Parathyroid adenoma (tissue), 2 donors: ENCODE measurements around the gene LY6G6D.

ENCODE experiments used
- H2AFZ ChIP-seq: fragments of 300-600 bp; sonication (generic); one replicate; pipeline ENCODE4 v1.7.0; 2017; ENCODE audit warnings: antibody characterized with exemption, mild to moderate bottlenecking
- H3K27ac ChIP-seq: fragments of 300-600 bp; sonication (generic); one replicate; pipeline ENCODE4 v1.7.0; 2017
- H3K27me3 ChIP-seq: fragments of 300-600 bp; sonication (generic); one replicate; pipeline ENCODE4 v1.7.0; 2017; ENCODE audit warnings: low read length; ENCODE audit not compliant: control insufficient read depth, insufficient read depth
- H3K36me3 ChIP-seq: fragments of 300-600 bp; sonication (generic); one replicate; pipeline ENCODE4 v1.7.0; 2017; ENCODE audit warnings: low read length; ENCODE audit not compliant: control insufficient read depth, insufficient read depth
- H3K4me1 ChIP-seq: fragments of 300-600 bp; sonication (generic); one replicate; pipeline ENCODE4 v1.7.0; 2017; ENCODE audit warnings: control low read depth
- H3K4me2 ChIP-seq: fragments of 300-600 bp; sonication (generic); one replicate; pipeline ENCODE4 v1.7.0; 2017; ENCODE audit warnings: low read length
- H3K4me3 ChIP-seq: fragments of 300-600 bp; sonication (generic); one replicate; pipeline ENCODE4 v1.7.0; 2017; ENCODE audit warnings: low read depth, low read length
- H3K79me2 ChIP-seq: fragments of 300-600 bp; sonication (generic); one replicate; pipeline ENCODE4 v1.7.0; 2017; ENCODE audit warnings: control low read depth
- H3K9ac ChIP-seq: fragments of 300-600 bp; sonication (generic); one replicate; pipeline ENCODE4 v1.7.0; 2017; ENCODE audit warnings: mild to moderate bottlenecking
- H3K9me3 ChIP-seq: fragments of 300-600 bp; sonication (generic); one replicate; pipeline ENCODE4 v1.7.0; 2017; ENCODE audit warnings: low read length; ENCODE audit not compliant: control insufficient read depth
- TF ChIP-seq, protein P1 (sequence below): fragments of 300-600 bp; sonication (generic); IDR thresholded peaks from one replicate; pipeline ENCODE4 v1.7.0; 2017; ENCODE audit warnings: antibody characterized with exemption, mild to moderate bottlenecking
- donor health status: primary hyperparathyroidism.

The LY6G6D gene

DNA sequence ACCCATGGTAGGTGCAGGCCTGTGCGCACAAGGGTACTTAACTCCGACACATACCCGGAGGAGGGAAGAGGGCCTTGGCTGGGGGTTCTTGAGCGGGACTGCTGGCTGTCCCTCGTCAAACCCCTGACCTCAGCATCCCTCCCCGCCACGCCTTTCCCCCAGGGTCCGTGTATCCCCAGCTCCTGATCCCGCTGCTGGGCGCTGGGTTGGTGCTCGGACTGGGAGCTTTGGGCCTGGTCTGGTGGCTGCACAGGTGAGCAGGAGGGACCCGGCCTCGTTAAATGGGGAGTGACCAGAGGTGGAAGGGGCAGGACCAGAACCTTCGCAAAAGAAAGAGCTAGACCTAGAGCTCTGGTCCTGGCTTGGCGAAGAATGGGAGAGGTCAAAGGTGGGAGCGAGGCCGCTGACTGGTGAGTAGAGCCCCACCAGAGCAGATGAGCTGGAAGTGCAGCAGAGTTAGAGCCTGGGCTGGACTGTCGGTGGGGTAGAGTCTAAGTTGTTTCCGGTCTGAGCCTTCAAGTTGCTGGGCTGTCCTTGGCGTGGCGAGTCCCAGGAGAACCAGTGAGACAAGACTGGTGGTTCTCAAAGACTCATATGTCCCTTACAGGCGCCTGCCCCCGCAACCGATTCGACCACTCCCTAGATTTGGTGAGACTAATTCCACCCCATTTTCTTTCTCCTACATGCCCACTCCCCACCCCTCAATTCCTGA is 9.0 kb downstream of the LY6G6D start:
- H3K4me2 ChIP-seq, result no peak overlapping the region
- no peak overlapping the region for H3K9ac ChIP-seq
- no peak overlapping the region for H3K27ac ChIP-seq
- no peaks in the 10 kb centered on the region for H3K27me3 ChIP-seq
- no peaks in the 10 kb centered on the region for H3K79me2 ChIP-seq
- no peaks in the 10 kb centered on the region for H3K4me1 ChIP-seq
- no peaks in the 10 kb centered on the region for H3K36me3 ChIP-seq
- no peaks in the 10 kb centered on the region for H3K9me3 ChIP-seq
- TF ChIP-seq, protein P1, sequence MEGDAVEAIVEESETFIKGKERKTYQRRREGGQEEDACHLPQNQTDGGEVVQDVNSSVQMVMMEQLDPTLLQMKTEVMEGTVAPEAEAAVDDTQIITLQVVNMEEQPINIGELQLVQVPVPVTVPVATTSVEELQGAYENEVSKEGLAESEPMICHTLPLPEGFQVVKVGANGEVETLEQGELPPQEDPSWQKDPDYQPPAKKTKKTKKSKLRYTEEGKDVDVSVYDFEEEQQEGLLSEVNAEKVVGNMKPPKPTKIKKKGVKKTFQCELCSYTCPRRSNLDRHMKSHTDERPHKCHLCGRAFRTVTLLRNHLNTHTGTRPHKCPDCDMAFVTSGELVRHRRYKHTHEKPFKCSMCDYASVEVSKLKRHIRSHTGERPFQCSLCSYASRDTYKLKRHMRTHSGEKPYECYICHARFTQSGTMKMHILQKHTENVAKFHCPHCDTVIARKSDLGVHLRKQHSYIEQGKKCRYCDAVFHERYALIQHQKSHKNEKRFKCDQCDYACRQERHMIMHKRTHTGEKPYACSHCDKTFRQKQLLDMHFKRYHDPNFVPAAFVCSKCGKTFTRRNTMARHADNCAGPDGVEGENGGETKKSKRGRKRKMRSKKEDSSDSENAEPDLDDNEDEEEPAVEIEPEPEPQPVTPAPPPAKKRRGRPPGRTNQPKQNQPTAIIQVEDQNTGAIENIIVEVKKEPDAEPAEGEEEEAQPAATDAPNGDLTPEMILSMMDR, result no peak
- H2AFZ ChIP-seq, result no peak overlapping the region
- no peak overlapping the region for H3K4me3 ChIP-seq

DNA sequence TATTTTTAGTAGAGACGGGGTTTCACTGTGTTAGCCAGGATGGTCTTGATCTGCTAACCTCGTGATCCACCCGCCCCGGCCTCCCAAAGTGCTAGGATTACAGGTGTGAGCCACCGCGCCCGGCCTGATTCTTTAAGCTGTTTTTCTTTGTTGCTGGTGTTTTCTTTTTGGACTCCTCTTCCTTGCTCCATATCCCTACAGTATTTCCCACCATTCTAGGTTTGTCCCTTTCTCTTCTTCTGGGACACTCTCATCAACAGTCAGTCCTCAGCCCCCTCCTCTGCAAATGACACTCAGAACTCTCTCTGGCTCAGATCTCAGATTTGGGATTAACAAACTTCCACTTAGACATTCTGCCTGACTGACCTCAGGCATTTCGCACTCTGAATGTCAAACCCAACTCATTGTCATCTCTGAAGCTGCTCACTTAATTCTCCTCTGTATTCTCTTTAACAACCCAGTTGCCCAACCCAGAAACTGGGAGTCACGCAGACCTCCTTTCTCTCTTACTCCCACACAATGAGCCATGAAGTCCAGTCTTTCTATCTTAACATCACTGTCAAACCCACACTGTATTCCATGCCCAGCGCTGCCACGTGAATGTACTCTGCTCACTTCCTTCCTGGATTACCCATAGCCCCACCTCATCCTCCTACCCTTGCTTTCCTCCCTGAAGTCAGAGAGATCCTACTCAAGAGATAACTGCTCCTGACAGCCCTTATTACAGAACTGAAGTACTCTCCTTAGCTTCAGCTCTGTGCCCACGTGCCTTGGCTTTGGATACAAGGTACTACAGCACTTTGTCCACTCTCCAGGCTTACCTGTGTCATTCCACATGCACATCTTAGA is 10.6 kb downstream of the LY6G6D start:
- no peak overlapping the region for H2AFZ ChIP-seq
- no peak overlapping the region for H3K27ac ChIP-seq
- H3K4me3 ChIP-seq, result no peak overlapping the region
- no peak overlapping the region for H3K4me2 ChIP-seq
- H3K9me3 ChIP-seq, result no peaks in the 10 kb centered on the region
- no peak overlapping the region for H3K9ac ChIP-seq
- no peaks in the 10 kb centered on the region for H3K27me3 ChIP-seq
- H3K79me2 ChIP-seq, result no peaks in the 10 kb centered on the region
- H3K36me3 ChIP-seq, result no peaks in the 10 kb centered on the region
- TF ChIP-seq, protein P1, result no peak
- H3K4me1 ChIP-seq, result no peaks in the 10 kb centered on the region

GRCh38 chr6:31727034-31727716 is 12.0 kb downstream of the LY6G6D start:
- H3K36me3 ChIP-seq, result no peaks in the 10 kb centered on the region

GRCh38 chr6:31727717-31728671 is 12.8 kb downstream of the LY6G6D start:
- H3K79me2 ChIP-seq, result no peaks in the 10 kb centered on the region
- H2AFZ ChIP-seq, result no peak overlapping the region
- no peak overlapping the region for H3K9ac ChIP-seq
- no peaks in the 10 kb centered on the region for H3K36me3 ChIP-seq
- H3K4me1 ChIP-seq, result no peaks in the 10 kb centered on the region
- no peaks in the 10 kb centered on the region for H3K27me3 ChIP-seq
- H3K27ac ChIP-seq, result peak overlapping the region; percentile 20
- H3K4me2 ChIP-seq, result peak overlapping the region; percentile 98
- peak overlapping the region; percentile 94 for H3K4me3 ChIP-seq
- TF ChIP-seq, protein P1, result no peak
- H3K9me3 ChIP-seq, result no peaks in the 10 kb centered on the region

More at GRCh38 chr6:31727034-31727716, 12.0 kb downstream of the LY6G6D start:
- Histone ChIP-seq H3K9me3 (no peaks in the 10 kb centered on the region), H2AFZ (no peak overlapping the region), H3K4me1 (no peaks in the 10 kb centered on the region), H3K4me3 (no peak overlapping the region), H3K79me2 (no peaks in the 10 kb centered on the region), H3K27me3 (no peaks in the 10 kb centered on the region), H3K27ac (no peak overlapping the region), H3K9ac (no peak overlapping the region), H3K4me2 (no peak overlapping the region)
- TF ChIP-seq, protein P1, result no peak
